OCI-LY1 (cell line): ENCODE results near the gene GLYATL1.
A peak's percentile ranks its signal among the peaks of the same experiment; 100 is the strongest.

ENCODE experiments used
- H2AFZ ChIP-seq: fragments of 200-600 bp; sonication (generic), shearing (Covaris generic); 2 replicates; pipeline ENCODE4 v1.6.0; 2014; ENCODE audit warnings: antibody characterized with exemption, mild to moderate bottlenecking, low read length
- H3F3A ChIP-seq: fragments of 200-600 bp; sonication (generic), shearing (Covaris generic); 2 replicates; pipeline ENCODE4 v1.6.0; 2014; ENCODE audit warnings: mild to moderate bottlenecking, antibody characterized with exemption, low read length, moderate library complexity; ENCODE audit not compliant: insufficient read depth
- H3K27ac ChIP-seq: fragments of 200-600 bp; sonication (generic); 2 replicates; pipeline ENCODE4 v1.5.1; 2014; ENCODE audit warnings: low read length, mixed run types, mild to moderate bottlenecking, low read depth; ENCODE audit not compliant: poor library complexity, severe bottlenecking
- H3K27me3 ChIP-seq: fragments of 200-600 bp; sonication (generic); 2 replicates; pipeline ENCODE4 v1.6.0; 2014; ENCODE audit warnings: antibody characterized with exemption, mild to moderate bottlenecking, low read length, moderate library complexity; ENCODE audit not compliant: insufficient read depth
- H3K36me3 ChIP-seq: fragments of 200-600 bp; sonication (generic); 2 replicates; pipeline ENCODE4 v1.6.1; 2014; ENCODE audit warnings: mild to moderate bottlenecking, antibody characterized with exemption, low read length, moderate library complexity, mixed read lengths; ENCODE audit not compliant: insufficient read depth
- H3K4me1 ChIP-seq: fragments of 200-600 bp; sonication (generic); 2 replicates; pipeline ENCODE4 v1.5.1; 2014; ENCODE audit warnings: mild to moderate bottlenecking, low read length, moderate library complexity; ENCODE audit not compliant: insufficient read depth, severe bottlenecking
- H3K4me2 ChIP-seq: fragments of 200-600 bp; sonication (generic), shearing (Covaris generic); 2 replicates; pipeline ENCODE4 v1.6.1; 2014; ENCODE audit warnings: low read length
- H3K4me3 ChIP-seq: fragments of 200-600 bp; sonication (generic); 2 replicates; pipeline ENCODE4 v1.5.1; 2014; ENCODE audit warnings: low read length, low read depth, mild to moderate bottlenecking, mixed read lengths; ENCODE audit not compliant: poor library complexity, severe bottlenecking
- H3K79me2 ChIP-seq: fragments of 200-600 bp; shearing (Covaris generic); 2 replicates; pipeline ENCODE4 v1.6.1; 2016; ENCODE audit warnings: mixed run types, low read length, mixed read lengths; ENCODE audit not compliant: insufficient read depth
- H3K9ac ChIP-seq: fragments of 200-600 bp; sonication (generic), shearing (Covaris generic); 2 replicates; pipeline ENCODE4 v1.6.1; 2014; ENCODE audit warnings: mild to moderate bottlenecking, low read length, mixed read lengths
- H3K9me2 ChIP-seq: fragments of 200-600 bp; sonication (generic), shearing (Covaris generic); 2 replicates; pipeline ENCODE4 v1.6.1; 2014; ENCODE audit warnings: low read depth, mild to moderate bottlenecking, low read length, mixed read lengths
- H3K9me3 ChIP-seq: fragments of 200-600 bp; shearing (Covaris generic); 2 replicates; pipeline ENCODE4 v1.6.1; 2014; ENCODE audit warnings: low read length, mixed read lengths
- H4K20me1 ChIP-seq: fragments of 200-600 bp; sonication (generic), shearing (Covaris generic); 2 replicates; pipeline ENCODE4 v1.6.0; 2016; ENCODE audit warnings: mild to moderate bottlenecking, low read length; ENCODE audit not compliant: insufficient read depth
- EZH2 ChIP-seq: fragments of 200-600 bp; sonication (generic), shearing (Covaris generic); IDR thresholded peaks from 2 replicates; pipeline ENCODE4 v1.8.0; 2017; ENCODE audit warnings: borderline replicate concordance, mixed run types, mild to moderate bottlenecking, antibody characterized with exemption, low read length, moderate library complexity, mixed read lengths
- TF ChIP-seq, protein P1 (sequence below): fragments of 200-600 bp; sonication (generic), shearing (Covaris generic); IDR thresholded peaks from 2 replicates; pipeline ENCODE4 v1.5.1; 2017; ENCODE audit warnings: mild to moderate bottlenecking, antibody characterized with exemption, low read length, moderate library complexity, mixed read lengths

Gene GLYATL1

DNA sequence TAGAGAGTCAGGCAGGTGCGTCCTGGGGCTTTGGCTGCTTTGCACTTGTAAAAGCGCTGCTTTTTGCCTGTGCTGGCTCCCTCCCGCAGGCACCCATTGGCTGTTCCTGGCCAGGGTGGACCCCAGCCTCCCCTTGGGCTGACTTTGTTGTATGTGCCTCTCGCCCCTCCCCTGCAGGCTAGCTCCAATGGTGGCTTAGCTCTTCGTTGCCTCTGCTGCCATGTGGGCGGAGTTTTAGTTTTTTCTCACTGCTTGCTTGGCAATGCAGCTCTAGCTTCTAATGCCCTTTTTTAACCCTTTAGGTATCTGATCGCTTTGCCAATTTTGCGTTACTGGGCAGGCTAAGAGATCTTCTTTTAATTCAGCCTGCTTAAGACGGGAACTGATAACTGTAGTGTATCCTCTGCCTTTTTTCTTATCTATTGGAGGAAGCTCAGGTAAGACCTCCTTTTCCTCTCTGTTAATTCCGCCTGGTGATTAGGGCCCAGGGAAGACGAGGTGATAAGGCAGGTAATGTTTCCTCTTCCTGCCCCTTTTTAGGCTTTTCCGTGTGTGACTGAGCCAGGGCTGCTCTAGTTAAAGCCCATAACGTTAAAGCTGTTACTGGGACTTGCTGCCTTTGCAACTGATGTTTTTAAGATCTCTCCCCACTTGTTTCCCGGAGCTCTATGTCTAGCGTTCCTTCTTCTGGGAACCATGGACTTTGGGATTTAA, 11.7 kb upstream of the GLYATL1 start:
- Histone ChIP-seq H3K4me3 (no peak overlapping the region), H3F3A (no peaks in the 10 kb centered on the region), H3K4me1 (peaks cover 17% of the 10 kb centered on the region), H3K9ac (no peak overlapping the region), H3K27me3 (no peaks in the 10 kb centered on the region), H3K79me2 (no peaks in the 10 kb centered on the region), H3K9me3 (no peaks in the 10 kb centered on the region), H4K20me1 (no peaks in the 10 kb centered on the region), H3K27ac (no peak overlapping the region), H3K9me2 (no peaks in the 10 kb centered on the region), H2AFZ (no peak overlapping the region), H3K4me2 (peak overlapping the region; percentile 27; the same call in 1 of the 2 replicates), H3K36me3 (no peaks in the 10 kb centered on the region)
- TF ChIP-seq EZH2: no peak
- TF ChIP-seq, protein P1, sequence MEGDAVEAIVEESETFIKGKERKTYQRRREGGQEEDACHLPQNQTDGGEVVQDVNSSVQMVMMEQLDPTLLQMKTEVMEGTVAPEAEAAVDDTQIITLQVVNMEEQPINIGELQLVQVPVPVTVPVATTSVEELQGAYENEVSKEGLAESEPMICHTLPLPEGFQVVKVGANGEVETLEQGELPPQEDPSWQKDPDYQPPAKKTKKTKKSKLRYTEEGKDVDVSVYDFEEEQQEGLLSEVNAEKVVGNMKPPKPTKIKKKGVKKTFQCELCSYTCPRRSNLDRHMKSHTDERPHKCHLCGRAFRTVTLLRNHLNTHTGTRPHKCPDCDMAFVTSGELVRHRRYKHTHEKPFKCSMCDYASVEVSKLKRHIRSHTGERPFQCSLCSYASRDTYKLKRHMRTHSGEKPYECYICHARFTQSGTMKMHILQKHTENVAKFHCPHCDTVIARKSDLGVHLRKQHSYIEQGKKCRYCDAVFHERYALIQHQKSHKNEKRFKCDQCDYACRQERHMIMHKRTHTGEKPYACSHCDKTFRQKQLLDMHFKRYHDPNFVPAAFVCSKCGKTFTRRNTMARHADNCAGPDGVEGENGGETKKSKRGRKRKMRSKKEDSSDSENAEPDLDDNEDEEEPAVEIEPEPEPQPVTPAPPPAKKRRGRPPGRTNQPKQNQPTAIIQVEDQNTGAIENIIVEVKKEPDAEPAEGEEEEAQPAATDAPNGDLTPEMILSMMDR: no peak

DNA sequence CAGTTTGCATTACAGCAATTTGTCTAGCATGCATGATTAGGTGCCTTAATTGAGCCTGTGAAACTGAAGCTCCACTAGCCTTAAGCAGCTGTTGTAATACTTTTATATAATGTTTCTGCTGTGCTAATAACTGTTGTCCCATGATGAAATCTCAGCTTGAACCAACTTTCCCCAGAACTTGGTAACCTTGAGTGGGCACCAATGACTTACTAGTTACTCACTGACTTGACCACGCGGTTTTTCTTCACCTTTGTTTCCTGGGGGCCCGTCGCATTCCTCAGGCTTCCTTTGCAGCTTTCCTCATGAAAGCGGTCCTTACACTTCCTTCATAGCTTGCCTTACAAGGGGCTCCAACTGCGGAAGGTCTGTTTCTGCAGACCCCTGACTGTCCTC, 11.2 kb upstream of the GLYATL1 start:
- Histone ChIP-seq H3K9me3 (no peaks in the 10 kb centered on the region), H3K4me3 (no peak overlapping the region), H3K79me2 (no peaks in the 10 kb centered on the region), H3K4me2 (peak overlapping the region; percentile 27; the same call in 1 of the 2 replicates), H3K9me2 (no peaks in the 10 kb centered on the region), H3K27me3 (no peaks in the 10 kb centered on the region), H3K27ac (no peak overlapping the region), H3F3A (no peaks in the 10 kb centered on the region), H3K9ac (no peak overlapping the region), H2AFZ (no peak overlapping the region), H3K4me1 (peaks cover 11% of the 10 kb centered on the region), H3K36me3 (no peaks in the 10 kb centered on the region), H4K20me1 (no peaks in the 10 kb centered on the region)
- no peak for TF ChIP-seq EZH2
- TF ChIP-seq, protein P1: no peak

DNA sequence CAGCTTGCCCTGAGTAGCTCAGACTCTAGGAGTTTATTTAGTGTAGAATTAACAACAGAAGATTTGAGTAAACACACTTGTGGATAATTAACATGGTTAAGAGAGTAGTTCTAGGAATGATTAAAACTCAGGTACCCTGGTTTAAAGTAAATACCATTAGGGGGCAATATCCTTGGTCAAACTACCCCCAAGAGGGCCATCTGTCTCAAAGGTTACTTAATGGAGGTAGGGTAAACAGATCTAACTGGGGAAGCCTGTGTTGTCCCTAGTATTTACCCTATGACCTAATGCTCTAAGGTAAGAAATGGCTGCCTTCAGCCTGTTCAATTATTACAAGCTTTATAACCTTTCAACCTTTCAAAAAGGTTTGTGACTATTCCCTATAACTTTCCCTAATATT, 10.6 kb upstream of the GLYATL1 start:
- no peaks in the 10 kb centered on the region for H4K20me1 ChIP-seq
- no peaks in the 10 kb centered on the region for H3K79me2 ChIP-seq
- TF ChIP-seq, protein P1: no peak
- TF ChIP-seq EZH2: no peak
- no peaks in the 10 kb centered on the region for H3K27me3 ChIP-seq
- H3K9me2 ChIP-seq: no peaks in the 10 kb centered on the region
- no peak overlapping the region for H3K9ac ChIP-seq
- H3K4me1 ChIP-seq: peaks cover 11% of the 10 kb centered on the region
- H3K9me3 ChIP-seq: no peaks in the 10 kb centered on the region
- no peaks in the 10 kb centered on the region for H3K36me3 ChIP-seq
- H3K4me3 ChIP-seq: no peak overlapping the region
- H3K27ac ChIP-seq: no peak overlapping the region
- H3F3A ChIP-seq: no peaks in the 10 kb centered on the region
- H3K4me2 ChIP-seq: no peak overlapping the region
- no peak overlapping the region for H2AFZ ChIP-seq
